Brain microvascular endothelial cell (primary cell): ENCODE data around the gene CDK16.

Source experiments
- DNase-seq: peaks from one replicate; pipeline ENCODE4 v3.0.0-alpha.2; 2020
- H3K27ac ChIP-seq: fragments of 250-450 bp; sonication (Bioruptor Pico); 2 replicates; pipeline ENCODE4 v1.5.1; 2020; ENCODE audit warnings: mild to moderate bottlenecking, moderate library complexity
- H3K27me3 ChIP-seq: fragments of 250-450 bp; sonication (Bioruptor Pico); replicated peaks from 2 replicates; pipeline ENCODE4 v1.5.1; 2020; ENCODE audit warnings: mild to moderate bottlenecking
- H3K36me3 ChIP-seq: fragments of 250-450 bp; sonication (Bioruptor Pico); replicated peaks from 2 replicates; pipeline ENCODE4 v1.5.1; 2020; ENCODE audit warnings: mild to moderate bottlenecking
- H3K4me3 ChIP-seq: 2 replicates; pipeline ENCODE4 v1.5.1; 2011; ENCODE audit warnings: low read depth, mild to moderate bottlenecking, control low read depth, low read length, moderate library complexity
- in situ Hi-C: cut with HindIII; loops from 2 replicates; pipeline ENCODE4 v1.10.0; 2017; ENCODE audit warnings: low sequenced_read_pairs, low pct_ligation_motif_present
- TF ChIP-seq, protein P1 (sequence below): IDR thresholded peaks from 2 replicates; pipeline ENCODE4 v1.5.1; 2011; ENCODE audit warnings: low read depth, mild to moderate bottlenecking, moderate library complexity, low read length, control low read depth, inconsistent platforms; ENCODE audit errors: missing control alignments

The CDK16 gene

GRCh38 chrX:47181301-47181700 lies 37.2 kb upstream of the CDK16 start:
- DNase-seq = no peak
- Histone ChIP-seq H3K36me3 (peaks cover 24% of the 10 kb centered on the region), H3K27ac (no peak overlapping the region), H3K27me3 (no peaks in the 10 kb centered on the region), H3K4me3 (no peak overlapping the region)
- TF ChIP-seq, protein P1, sequence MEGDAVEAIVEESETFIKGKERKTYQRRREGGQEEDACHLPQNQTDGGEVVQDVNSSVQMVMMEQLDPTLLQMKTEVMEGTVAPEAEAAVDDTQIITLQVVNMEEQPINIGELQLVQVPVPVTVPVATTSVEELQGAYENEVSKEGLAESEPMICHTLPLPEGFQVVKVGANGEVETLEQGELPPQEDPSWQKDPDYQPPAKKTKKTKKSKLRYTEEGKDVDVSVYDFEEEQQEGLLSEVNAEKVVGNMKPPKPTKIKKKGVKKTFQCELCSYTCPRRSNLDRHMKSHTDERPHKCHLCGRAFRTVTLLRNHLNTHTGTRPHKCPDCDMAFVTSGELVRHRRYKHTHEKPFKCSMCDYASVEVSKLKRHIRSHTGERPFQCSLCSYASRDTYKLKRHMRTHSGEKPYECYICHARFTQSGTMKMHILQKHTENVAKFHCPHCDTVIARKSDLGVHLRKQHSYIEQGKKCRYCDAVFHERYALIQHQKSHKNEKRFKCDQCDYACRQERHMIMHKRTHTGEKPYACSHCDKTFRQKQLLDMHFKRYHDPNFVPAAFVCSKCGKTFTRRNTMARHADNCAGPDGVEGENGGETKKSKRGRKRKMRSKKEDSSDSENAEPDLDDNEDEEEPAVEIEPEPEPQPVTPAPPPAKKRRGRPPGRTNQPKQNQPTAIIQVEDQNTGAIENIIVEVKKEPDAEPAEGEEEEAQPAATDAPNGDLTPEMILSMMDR = no peak
- in situ Hi-C loops = no loop called here

GRCh38 chrX:47182106-47182700 lies 36.3 kb upstream of the CDK16 start:
- no peaks in the 10 kb centered on the region for H3K27me3 ChIP-seq
- H3K27ac ChIP-seq = no peak overlapping the region
- H3K4me3 ChIP-seq = no peak overlapping the region
- in situ Hi-C loops = no loop called here
- DNase-seq = no peak
- peaks cover 15% of the 10 kb centered on the region for H3K36me3 ChIP-seq
- TF ChIP-seq, protein P1 = no peak

DNA sequence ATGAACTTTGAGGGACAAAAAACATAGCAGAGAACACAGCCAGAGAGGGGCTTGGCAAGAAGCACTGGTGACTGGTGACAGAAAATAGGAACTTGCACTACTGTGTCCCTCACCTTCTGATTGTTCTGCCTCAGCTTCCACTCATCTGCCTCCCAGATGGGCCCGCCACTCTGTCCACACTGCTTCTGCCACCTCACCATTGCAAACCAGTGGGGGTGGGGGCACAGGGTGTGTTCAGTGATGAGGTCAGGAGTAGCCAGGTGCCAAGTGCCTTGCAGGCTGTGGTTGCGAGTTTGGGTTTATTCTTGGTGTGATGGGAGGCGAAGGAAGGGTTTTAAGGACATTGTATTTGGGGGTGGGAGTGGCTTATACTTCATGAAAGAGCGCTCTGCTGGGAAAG lies 34.0 kb upstream of the CDK16 start:
- Histone ChIP-seq H3K27me3 (no peaks in the 10 kb centered on the region), H3K4me3 (no peak overlapping the region), H3K36me3 (peaks cover 11% of the 10 kb centered on the region), H3K27ac (no peak overlapping the region)
- no peak for DNase-seq
- in situ Hi-C loops = no loop called here
- TF ChIP-seq, protein P1 = no peak

DNA sequence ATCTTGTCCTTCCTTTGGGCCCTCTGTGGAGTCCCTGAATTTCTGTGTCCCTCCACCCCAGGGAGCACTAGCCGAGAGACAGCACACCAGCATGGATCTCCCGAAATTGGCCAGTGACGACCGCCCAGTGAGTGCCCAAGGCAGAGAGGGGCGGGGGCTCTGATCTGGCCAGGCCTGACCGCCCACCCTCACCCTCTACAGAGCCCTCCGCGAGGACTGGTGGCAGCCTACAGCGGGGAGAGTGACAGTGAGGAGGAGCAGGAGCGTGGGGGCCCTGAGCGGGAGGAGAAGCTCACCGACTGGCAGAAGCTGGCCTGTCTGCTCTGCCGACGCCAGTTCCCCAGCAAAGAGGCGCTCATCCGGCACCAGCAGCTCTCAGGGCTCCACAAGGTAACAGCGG lies 33.2 kb upstream of the CDK16 start:
- Histone ChIP-seq H3K27ac (no peak overlapping the region), H3K27me3 (no peaks in the 10 kb centered on the region), H3K36me3 (peaks cover 6% of the 10 kb centered on the region), H3K4me3 (no peak overlapping the region)
- TF ChIP-seq, protein P1 = no peak
- DNase-seq = no peak
- in situ Hi-C loops = no loop called here

DNA sequence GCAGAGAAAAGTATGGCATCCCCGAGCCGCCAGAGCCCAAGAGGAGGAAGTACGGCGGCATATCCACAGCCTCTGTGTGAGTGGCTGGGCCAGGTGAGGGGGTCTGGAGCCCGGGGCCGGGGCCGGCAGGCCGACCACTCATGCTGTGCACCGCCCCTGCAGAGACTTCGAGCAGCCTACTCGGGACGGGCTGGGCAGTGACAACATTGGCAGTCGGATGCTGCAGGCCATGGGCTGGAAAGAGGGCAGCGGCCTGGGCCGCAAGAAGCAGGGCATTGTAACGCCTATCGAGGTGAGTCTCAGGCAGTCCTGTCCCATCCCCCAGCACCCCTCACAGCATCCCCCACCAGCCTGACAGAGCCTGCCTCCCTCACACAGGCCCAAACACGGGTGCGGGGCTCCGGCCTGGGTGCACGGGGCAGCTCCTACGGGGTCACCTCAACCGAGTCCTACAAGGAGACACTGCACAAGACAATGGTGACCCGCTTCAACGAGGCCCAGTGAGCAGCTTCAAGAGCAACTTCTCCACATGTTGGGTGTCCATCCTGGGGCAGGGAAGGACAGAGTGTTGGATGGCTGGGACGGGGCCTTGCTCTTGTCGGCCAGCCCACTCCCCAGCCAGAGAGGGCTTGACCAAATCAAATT lies 32.3 kb upstream of the CDK16 start:
- H3K4me3 ChIP-seq = no peak overlapping the region
- DNase-seq = no peak
- peaks cover 5% of the 10 kb centered on the region for H3K36me3 ChIP-seq
- TF ChIP-seq, protein P1 = no peak
- in situ Hi-C loops = no loop called here
- no peaks in the 10 kb centered on the region for H3K27me3 ChIP-seq
- H3K27ac ChIP-seq = no peak overlapping the region
